Left cardiac atrium (tissue), 2 donors: ENCODE results near the gene SHISAL2B. TPM values are rescaled to one million over a fixed set of nuclear protein-coding genes. Genes with fewer than 3 reads are reported as not detected.

ENCODE experiments used
- total RNA-seq, 2 donors: library from RNA; stranded (reverse); fragmentation: NEBNext Ultra II Directional; extraction: Animal tissue kit (Norgen Biotek cat#: 25700); gene quantifications; one replicate each; pipeline ENCODE4 v1.2.1, GENCODE V29; 2021
- donor health status: DM: no; HTN: yes; CAD: no; lungs with severe emphysema.
- donor health status: DM: yes; HTN: yes; CAD: no.

The SHISAL2B gene
- total RNA-seq, 2 donors from 2014 or later = not detected

Other genes with a start within 250 kb of the SHISAL2B start
- gene RGS7BP, start 184.5 kb upstream of the SHISAL2B start, total RNA-seq = 1 to 10 TPM; 2.0 to 5.1 TPM
- gene SREK1IP1, start 78.2 kb downstream of the SHISAL2B start, total RNA-seq = 10 to 100 TPM; 12.7 to 12.9 TPM
- gene CWC27, start 78.4 kb downstream of the SHISAL2B start, total RNA-seq = 10 to 100 TPM; 20.2 to 22.3 TPM